Neural cell (in vitro differentiated cells): Measurements from ENCODE around the gene C18orf32.
"Not testable (repeated sequence)": the region's sequence is repeated elsewhere in the genome, so short reads cannot be mapped to it uniquely, and the experiment has no call there.

ENCODE experiments used
- EP300 ChIP-seq: fragments of 450-650 bp; conservative IDR thresholded peaks from 2 replicates; pipeline ENCODE4 v1.6.1; 2014; ENCODE audit warnings: antibody characterized with exemption, mild to moderate bottlenecking, moderate library complexity; ENCODE audit not compliant: poor library complexity, severe bottlenecking
- POLR2AphosphoS5 ChIP-seq: IDR thresholded peaks from 2 replicates; pipeline ENCODE4 v1.6.1; 2012
- RAD21 ChIP-seq: fragments of 450-650 bp; conservative IDR thresholded peaks from 2 replicates; pipeline ENCODE4 v1.6.1; 2014; ENCODE audit warnings: antibody characterized with exemption, mild to moderate bottlenecking, moderate library complexity
- TAF1 ChIP-seq: IDR thresholded peaks from 2 replicates; pipeline ENCODE4 v1.6.1; 2012; ENCODE audit warnings: low read depth
- TF ChIP-seq, protein P1 (sequence below): fragments of 450-650 bp; IDR thresholded peaks from 2 replicates; pipeline ENCODE4 v1.5.1; 2014; ENCODE audit warnings: antibody characterized with exemption, mild to moderate bottlenecking, moderate library complexity; ENCODE audit not compliant: poor library complexity, severe bottlenecking
- TF ChIP-seq, protein P2 (sequence below): IDR thresholded peaks from 2 replicates; pipeline ENCODE4 v1.6.1; 2012; ENCODE audit warnings: borderline replicate concordance

DNA sequence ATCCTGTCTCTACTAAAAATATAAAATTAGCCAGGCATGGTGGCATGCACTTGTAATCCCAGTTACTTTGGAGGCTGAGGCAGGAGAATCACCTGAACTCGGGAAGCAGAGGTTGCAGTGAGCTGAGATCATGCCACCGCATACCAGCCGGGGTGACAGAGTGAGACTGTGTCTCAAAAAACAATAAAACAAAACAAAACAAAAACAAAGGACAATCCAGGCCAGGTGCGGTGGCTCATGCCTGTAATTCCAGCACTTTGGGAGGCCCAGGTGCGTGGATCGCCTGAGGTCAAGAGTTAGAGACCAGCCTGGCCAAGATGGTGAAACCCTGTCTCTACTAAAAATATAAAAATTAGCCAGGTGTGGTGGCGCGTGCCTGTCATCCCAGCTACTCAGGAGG, 25.8 kb upstream of the C18orf32 start:
- not testable (repeated sequence) for TF ChIP-seq POLR2AphosphoS5, EP300, TAF1, RAD21
- TF ChIP-seq, protein P1, sequence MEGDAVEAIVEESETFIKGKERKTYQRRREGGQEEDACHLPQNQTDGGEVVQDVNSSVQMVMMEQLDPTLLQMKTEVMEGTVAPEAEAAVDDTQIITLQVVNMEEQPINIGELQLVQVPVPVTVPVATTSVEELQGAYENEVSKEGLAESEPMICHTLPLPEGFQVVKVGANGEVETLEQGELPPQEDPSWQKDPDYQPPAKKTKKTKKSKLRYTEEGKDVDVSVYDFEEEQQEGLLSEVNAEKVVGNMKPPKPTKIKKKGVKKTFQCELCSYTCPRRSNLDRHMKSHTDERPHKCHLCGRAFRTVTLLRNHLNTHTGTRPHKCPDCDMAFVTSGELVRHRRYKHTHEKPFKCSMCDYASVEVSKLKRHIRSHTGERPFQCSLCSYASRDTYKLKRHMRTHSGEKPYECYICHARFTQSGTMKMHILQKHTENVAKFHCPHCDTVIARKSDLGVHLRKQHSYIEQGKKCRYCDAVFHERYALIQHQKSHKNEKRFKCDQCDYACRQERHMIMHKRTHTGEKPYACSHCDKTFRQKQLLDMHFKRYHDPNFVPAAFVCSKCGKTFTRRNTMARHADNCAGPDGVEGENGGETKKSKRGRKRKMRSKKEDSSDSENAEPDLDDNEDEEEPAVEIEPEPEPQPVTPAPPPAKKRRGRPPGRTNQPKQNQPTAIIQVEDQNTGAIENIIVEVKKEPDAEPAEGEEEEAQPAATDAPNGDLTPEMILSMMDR: not testable (repeated sequence)
- TF ChIP-seq, protein P2, sequence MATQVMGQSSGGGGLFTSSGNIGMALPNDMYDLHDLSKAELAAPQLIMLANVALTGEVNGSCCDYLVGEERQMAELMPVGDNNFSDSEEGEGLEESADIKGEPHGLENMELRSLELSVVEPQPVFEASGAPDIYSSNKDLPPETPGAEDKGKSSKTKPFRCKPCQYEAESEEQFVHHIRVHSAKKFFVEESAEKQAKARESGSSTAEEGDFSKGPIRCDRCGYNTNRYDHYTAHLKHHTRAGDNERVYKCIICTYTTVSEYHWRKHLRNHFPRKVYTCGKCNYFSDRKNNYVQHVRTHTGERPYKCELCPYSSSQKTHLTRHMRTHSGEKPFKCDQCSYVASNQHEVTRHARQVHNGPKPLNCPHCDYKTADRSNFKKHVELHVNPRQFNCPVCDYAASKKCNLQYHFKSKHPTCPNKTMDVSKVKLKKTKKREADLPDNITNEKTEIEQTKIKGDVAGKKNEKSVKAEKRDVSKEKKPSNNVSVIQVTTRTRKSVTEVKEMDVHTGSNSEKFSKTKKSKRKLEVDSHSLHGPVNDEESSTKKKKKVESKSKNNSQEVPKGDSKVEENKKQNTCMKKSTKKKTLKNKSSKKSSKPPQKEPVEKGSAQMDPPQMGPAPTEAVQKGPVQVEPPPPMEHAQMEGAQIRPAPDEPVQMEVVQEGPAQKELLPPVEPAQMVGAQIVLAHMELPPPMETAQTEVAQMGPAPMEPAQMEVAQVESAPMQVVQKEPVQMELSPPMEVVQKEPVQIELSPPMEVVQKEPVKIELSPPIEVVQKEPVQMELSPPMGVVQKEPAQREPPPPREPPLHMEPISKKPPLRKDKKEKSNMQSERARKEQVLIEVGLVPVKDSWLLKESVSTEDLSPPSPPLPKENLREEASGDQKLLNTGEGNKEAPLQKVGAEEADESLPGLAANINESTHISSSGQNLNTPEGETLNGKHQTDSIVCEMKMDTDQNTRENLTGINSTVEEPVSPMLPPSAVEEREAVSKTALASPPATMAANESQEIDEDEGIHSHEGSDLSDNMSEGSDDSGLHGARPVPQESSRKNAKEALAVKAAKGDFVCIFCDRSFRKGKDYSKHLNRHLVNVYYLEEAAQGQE: not testable (repeated sequence)
